ENCODE results near the gene DYNC1H1.

The DYNC1H1 gene

DNA sequence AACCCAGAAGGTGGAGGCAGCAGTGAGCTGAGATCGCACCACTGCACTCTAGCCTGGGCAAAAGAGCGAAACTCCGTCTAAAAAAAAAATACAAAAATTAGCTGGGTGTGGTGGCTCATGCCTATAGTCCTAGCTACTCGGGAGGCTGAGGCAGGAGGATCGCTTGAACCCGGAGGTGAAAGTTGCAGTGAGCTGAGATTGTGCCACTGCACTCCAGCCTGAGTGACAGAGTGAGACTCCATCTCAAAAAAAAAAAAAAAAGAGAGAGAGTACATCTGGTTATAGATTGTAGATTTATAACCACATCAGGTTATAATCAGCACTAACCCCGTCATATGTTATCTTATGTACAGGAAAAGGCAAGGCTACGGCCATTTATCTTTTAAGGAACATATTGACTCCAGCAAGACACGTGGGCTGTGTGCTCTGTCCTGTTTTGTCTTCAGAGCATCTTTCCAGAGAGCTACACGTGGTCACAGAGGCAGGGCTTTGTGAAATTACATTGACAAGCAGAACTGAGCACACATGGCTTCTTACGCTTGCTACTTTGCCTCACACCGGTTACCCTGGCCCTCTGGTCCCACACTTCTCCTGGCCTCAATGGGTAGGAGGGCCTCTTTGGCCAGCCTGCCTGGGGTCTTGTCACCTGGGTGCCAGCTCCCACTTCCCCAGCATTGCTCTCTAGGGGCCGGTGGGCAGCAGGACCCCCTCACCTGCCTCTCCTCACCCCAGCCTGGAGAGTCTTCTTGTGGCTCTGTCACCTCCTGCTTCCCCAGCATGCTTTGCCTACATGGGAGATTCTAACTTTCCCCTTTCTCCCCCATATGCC lies 6.8 kb upstream of the DYNC1H1 start:
- H3K4me2 ChIP-seq (ENCODE audit: low read length): no peak overlapping the region
- H3K9me3 ChIP-seq (ENCODE audit: control insufficient read depth, insufficient read depth, low read length): no peaks in the 10 kb centered on the region
- H3K4me1 ChIP-seq (ENCODE audit: control insufficient read depth, low read length): peaks cover 6% of the 10 kb centered on the region; the same call in 1 of the 2 replicates
- H3K79me2 ChIP-seq (ENCODE audit: control insufficient read depth, low read length): no peaks in the 10 kb centered on the region
- TF ChIP-seq EZH2phosphoT487 (IDR thresholded peaks at IDR 0.05; ENCODE audit: borderline replicate concordance, low read length): no peak
- TF ChIP-seq, protein P1, sequence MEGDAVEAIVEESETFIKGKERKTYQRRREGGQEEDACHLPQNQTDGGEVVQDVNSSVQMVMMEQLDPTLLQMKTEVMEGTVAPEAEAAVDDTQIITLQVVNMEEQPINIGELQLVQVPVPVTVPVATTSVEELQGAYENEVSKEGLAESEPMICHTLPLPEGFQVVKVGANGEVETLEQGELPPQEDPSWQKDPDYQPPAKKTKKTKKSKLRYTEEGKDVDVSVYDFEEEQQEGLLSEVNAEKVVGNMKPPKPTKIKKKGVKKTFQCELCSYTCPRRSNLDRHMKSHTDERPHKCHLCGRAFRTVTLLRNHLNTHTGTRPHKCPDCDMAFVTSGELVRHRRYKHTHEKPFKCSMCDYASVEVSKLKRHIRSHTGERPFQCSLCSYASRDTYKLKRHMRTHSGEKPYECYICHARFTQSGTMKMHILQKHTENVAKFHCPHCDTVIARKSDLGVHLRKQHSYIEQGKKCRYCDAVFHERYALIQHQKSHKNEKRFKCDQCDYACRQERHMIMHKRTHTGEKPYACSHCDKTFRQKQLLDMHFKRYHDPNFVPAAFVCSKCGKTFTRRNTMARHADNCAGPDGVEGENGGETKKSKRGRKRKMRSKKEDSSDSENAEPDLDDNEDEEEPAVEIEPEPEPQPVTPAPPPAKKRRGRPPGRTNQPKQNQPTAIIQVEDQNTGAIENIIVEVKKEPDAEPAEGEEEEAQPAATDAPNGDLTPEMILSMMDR (IDR thresholded peaks at IDR 0.05; ENCODE audit: low read depth, low read length, poor library complexity, severe bottlenecking): no peak
- H4K20me1 ChIP-seq (ENCODE audit: control insufficient read depth, insufficient read depth, low read depth, low read length): no peaks in the 10 kb centered on the region
- H3K36me3 ChIP-seq (ENCODE audit: control insufficient read depth, low read length): no peaks in the 10 kb centered on the region
- H3K4me3 ChIP-seq (ENCODE audit: low read length): no peak overlapping the region
- H3F3A ChIP-seq (ENCODE audit: control insufficient read depth, insufficient read depth): no peaks in the 10 kb centered on the region
- H3K27ac ChIP-seq (ENCODE audit: low read depth, low read length): no peak overlapping the region
- no peaks in the 10 kb centered on the region for H3K9me2 ChIP-seq (replicated peaks; ENCODE audit: control insufficient read depth, low read length)
- no peaks in the 10 kb centered on the region for H3K27me3 ChIP-seq (ENCODE audit: control insufficient read depth, low read length)

GRCh38 chr14:101958418-101959180 lies 5.8 kb upstream of the DYNC1H1 start:
- H3K4me1 ChIP-seq (ENCODE audit: control insufficient read depth, low read length): peaks cover 6% of the 10 kb centered on the region; the same call in 1 of the 2 replicates
- no peak overlapping the region for H3K27ac ChIP-seq (ENCODE audit: low read depth, low read length)
- H3K36me3 ChIP-seq (ENCODE audit: control insufficient read depth, low read length): no peaks in the 10 kb centered on the region
- H3K27me3 ChIP-seq (ENCODE audit: control insufficient read depth, low read length): no peaks in the 10 kb centered on the region
- H3K79me2 ChIP-seq (ENCODE audit: control insufficient read depth, low read length): no peaks in the 10 kb centered on the region
- H4K20me1 ChIP-seq (ENCODE audit: control insufficient read depth, insufficient read depth, low read depth, low read length): no peaks in the 10 kb centered on the region
- TF ChIP-seq, protein P1 (IDR thresholded peaks at IDR 0.05; ENCODE audit: low read depth, low read length, poor library complexity, severe bottlenecking): no peak
- no peak for TF ChIP-seq EZH2phosphoT487 (IDR thresholded peaks at IDR 0.05; ENCODE audit: borderline replicate concordance, low read length)
- H3K9me2 ChIP-seq (replicated peaks; ENCODE audit: control insufficient read depth, low read length): no peaks in the 10 kb centered on the region
- H3K4me3 ChIP-seq (ENCODE audit: low read length): no peak overlapping the region
- no peaks in the 10 kb centered on the region for H3K9me3 ChIP-seq (ENCODE audit: control insufficient read depth, insufficient read depth, low read length)
- no peak overlapping the region for H3K4me2 ChIP-seq (ENCODE audit: low read length)
- H3F3A ChIP-seq (ENCODE audit: control insufficient read depth, insufficient read depth): no peaks in the 10 kb centered on the region

DNA sequence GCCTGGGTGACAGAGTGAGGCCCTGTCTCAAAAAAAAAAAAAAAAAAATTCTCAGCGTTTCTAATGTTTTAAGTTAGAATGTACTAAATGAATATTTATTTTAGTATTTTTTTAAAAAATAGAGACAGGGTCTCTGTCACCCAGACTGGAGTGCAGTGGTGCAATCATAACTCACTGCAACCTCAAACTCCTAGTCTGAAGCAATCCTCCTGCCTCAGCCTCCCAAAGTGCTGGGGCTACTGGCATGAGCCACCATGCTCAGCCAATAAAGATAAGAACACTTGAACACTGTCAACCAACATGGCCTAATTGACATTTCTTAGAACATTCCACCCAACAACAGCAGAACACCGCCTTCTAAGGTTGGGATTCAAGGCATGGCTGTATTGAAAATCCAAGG lies 5.1 kb upstream of the DYNC1H1 start:
- H3K4me3 ChIP-seq (ENCODE audit: low read length): no peak overlapping the region
- H3F3A ChIP-seq (ENCODE audit: control insufficient read depth, insufficient read depth): no peaks in the 10 kb centered on the region
- H3K79me2 ChIP-seq (ENCODE audit: control insufficient read depth, low read length): no peaks in the 10 kb centered on the region
- H3K27me3 ChIP-seq (ENCODE audit: control insufficient read depth, low read length): no peaks in the 10 kb centered on the region
- H3K36me3 ChIP-seq (ENCODE audit: control insufficient read depth, low read length): no peaks in the 10 kb centered on the region
- no peaks in the 10 kb centered on the region for H4K20me1 ChIP-seq (ENCODE audit: control insufficient read depth, insufficient read depth, low read depth, low read length)
- H3K9me2 ChIP-seq (replicated peaks; ENCODE audit: control insufficient read depth, low read length): no peaks in the 10 kb centered on the region
- H3K4me2 ChIP-seq (ENCODE audit: low read length): no peak overlapping the region
- H3K9me3 ChIP-seq (ENCODE audit: control insufficient read depth, insufficient read depth, low read length): no peaks in the 10 kb centered on the region
- peaks cover 11% of the 10 kb centered on the region for H3K4me1 ChIP-seq (ENCODE audit: control insufficient read depth, low read length)
- TF ChIP-seq EZH2phosphoT487 (IDR thresholded peaks at IDR 0.05; ENCODE audit: borderline replicate concordance, low read length): no peak
- TF ChIP-seq, protein P1 (IDR thresholded peaks at IDR 0.05; ENCODE audit: low read depth, low read length, poor library complexity, severe bottlenecking): no peak
- H3K27ac ChIP-seq (ENCODE audit: low read depth, low read length): no peak overlapping the region
